Osteoblast (primary cell): ENCODE results near the gene PILRB. TPM values are rescaled to one million over a fixed set of nuclear protein-coding genes. Genes with fewer than 3 reads are reported as not detected.

Source experiments
- DNase-seq: peaks from one replicate; pipeline ENCODE4 v3.0.0; 2011; ENCODE audit warnings: low spot score, mixed read lengths; ENCODE audit not compliant: insufficient read length; ENCODE audit errors: missing footprints
- H2AFZ ChIP-seq: 2 replicates; pipeline ENCODE4 v1.6.0; 2011; ENCODE audit warnings: mild to moderate bottlenecking, low read length
- H3K27ac ChIP-seq: 2 replicates; pipeline ENCODE4 v1.5.1; 2011; ENCODE audit warnings: mild to moderate bottlenecking, low read depth, low read length, moderate library complexity
- H3K27me3 ChIP-seq: 2 replicates; pipeline ENCODE4 v1.6.0; 2012; ENCODE audit warnings: mild to moderate bottlenecking, control low read depth, inconsistent platforms, low read length, moderate library complexity; ENCODE audit not compliant: insufficient read depth
- H3K36me3 ChIP-seq: 2 replicates; pipeline ENCODE4 v1.5.1; 2011; ENCODE audit warnings: mild to moderate bottlenecking, low read length, control low read depth, moderate library complexity; ENCODE audit not compliant: insufficient read depth
- H3K4me1 ChIP-seq: 2 replicates; pipeline ENCODE4 v1.5.1; 2011; ENCODE audit warnings: mild to moderate bottlenecking, low read length, control low read depth, moderate library complexity; ENCODE audit not compliant: insufficient read depth
- H3K4me2 ChIP-seq: 2 replicates; pipeline ENCODE4 v1.6.0; 2011; ENCODE audit warnings: mild to moderate bottlenecking, low read length; ENCODE audit not compliant: insufficient read depth
- H3K4me3 ChIP-seq: fragments of 200-600 bp; sonication (generic); 3 replicates; pipeline ENCODE4 v1.5.1; 2012; ENCODE audit warnings: mild to moderate bottlenecking, low read length, inconsistent platforms; ENCODE audit not compliant: insufficient read depth
- H3K79me2 ChIP-seq: 2 replicates; pipeline ENCODE4 v1.6.0; 2012; ENCODE audit warnings: mild to moderate bottlenecking, low read length, control low read depth, inconsistent platforms; ENCODE audit not compliant: insufficient read depth
- H3K9me3 ChIP-seq: 2 replicates; pipeline ENCODE4 v1.5.1; 2011; ENCODE audit warnings: low read depth, low read length, control low read depth
- H4K20me1 ChIP-seq: 2 replicates; pipeline ENCODE4 v1.6.0; 2012; ENCODE audit warnings: mild to moderate bottlenecking, low read length, control low read depth; ENCODE audit not compliant: insufficient read depth
- small RNA-seq: library from RNA; depleted of rRNA; stranded (forward); fragments of <200 nt; gene quantifications from one replicate; pipeline ENCODE3, GENCODE V24; 2012
- total RNA-seq: library from RNA; depleted of rRNA; stranded (reverse); fragments of >200 nt; gene quantifications from 2 replicates; pipeline ENCODE4 v1.2.3, GENCODE V29; 2012
- TF ChIP-seq, protein P1 (sequence below): IDR thresholded peaks from 2 replicates; pipeline ENCODE4 v1.5.1; 2011; ENCODE audit warnings: mild to moderate bottlenecking, low read depth, low read length, moderate library complexity; ENCODE audit errors: extremely low read depth

PILRB gene
- total RNA-seq, 1 donor: 14.8 TPM

DNA sequence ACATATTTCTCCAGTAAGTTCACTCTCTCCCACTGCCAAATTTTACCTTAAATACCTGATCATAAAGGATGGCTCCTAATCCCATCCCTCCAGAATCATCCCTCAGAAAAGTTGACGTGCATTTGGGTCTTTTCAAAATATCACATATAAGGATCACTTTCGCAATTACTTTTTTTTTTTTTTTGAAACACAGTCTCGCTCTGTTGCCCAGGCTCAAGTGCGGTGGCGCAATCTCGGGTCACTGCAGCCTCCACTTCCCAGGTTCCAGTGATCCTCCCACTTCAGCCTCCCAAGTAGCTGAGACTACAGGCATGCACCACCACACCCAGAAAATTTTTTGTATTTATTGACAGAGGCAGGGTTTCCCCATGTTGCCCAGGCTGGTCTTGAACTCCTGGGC, 53.2 kb downstream of the PILRB start:
- Histone ChIP-seq H2AFZ (no peak overlapping the region), H3K36me3 (no peaks in the 10 kb centered on the region), H3K4me3 (no peak overlapping the region), H3K27ac (no peak overlapping the region), H3K4me1 (peaks cover 5% of the 10 kb centered on the region), H3K4me2 (no peak overlapping the region), H4K20me1 (peaks cover 2% of the 10 kb centered on the region), H3K27me3 (peaks cover 11% of the 10 kb centered on the region), H3K9me3 (no peaks in the 10 kb centered on the region), H3K79me2 (no peaks in the 10 kb centered on the region)
- TF ChIP-seq, protein P1, sequence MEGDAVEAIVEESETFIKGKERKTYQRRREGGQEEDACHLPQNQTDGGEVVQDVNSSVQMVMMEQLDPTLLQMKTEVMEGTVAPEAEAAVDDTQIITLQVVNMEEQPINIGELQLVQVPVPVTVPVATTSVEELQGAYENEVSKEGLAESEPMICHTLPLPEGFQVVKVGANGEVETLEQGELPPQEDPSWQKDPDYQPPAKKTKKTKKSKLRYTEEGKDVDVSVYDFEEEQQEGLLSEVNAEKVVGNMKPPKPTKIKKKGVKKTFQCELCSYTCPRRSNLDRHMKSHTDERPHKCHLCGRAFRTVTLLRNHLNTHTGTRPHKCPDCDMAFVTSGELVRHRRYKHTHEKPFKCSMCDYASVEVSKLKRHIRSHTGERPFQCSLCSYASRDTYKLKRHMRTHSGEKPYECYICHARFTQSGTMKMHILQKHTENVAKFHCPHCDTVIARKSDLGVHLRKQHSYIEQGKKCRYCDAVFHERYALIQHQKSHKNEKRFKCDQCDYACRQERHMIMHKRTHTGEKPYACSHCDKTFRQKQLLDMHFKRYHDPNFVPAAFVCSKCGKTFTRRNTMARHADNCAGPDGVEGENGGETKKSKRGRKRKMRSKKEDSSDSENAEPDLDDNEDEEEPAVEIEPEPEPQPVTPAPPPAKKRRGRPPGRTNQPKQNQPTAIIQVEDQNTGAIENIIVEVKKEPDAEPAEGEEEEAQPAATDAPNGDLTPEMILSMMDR: no peak
- no peak for DNase-seq

DNA sequence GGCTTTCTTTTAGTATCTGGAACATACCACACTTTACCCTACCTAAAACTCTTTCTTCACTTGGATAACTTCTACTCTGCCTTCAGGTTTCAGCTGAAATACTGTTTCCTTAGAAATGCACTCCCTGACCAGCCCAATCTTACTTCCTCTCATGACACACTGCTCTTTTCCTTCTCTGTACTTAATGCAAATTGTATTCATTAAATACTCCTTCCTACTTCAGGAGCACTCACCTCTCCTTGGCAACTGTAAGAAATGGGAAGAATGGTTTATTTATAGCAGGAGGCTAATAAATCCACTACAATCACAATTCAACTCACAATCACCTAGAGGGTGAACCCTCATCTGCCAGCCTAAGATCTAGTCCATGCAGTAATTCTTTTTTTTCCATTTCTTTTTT, 55.4 kb downstream of the PILRB start:
- no peak for DNase-seq
- Histone ChIP-seq H3K4me3 (no peak overlapping the region), H3K4me1 (no peaks in the 10 kb centered on the region), H3K27me3 (peaks cover 8% of the 10 kb centered on the region), H3K27ac (no peak overlapping the region), H4K20me1 (no peaks in the 10 kb centered on the region), H3K9me3 (no peaks in the 10 kb centered on the region), H2AFZ (no peak overlapping the region), H3K4me2 (no peak overlapping the region), H3K36me3 (no peaks in the 10 kb centered on the region), H3K79me2 (no peaks in the 10 kb centered on the region)
- TF ChIP-seq, protein P1: no peak

DNA sequence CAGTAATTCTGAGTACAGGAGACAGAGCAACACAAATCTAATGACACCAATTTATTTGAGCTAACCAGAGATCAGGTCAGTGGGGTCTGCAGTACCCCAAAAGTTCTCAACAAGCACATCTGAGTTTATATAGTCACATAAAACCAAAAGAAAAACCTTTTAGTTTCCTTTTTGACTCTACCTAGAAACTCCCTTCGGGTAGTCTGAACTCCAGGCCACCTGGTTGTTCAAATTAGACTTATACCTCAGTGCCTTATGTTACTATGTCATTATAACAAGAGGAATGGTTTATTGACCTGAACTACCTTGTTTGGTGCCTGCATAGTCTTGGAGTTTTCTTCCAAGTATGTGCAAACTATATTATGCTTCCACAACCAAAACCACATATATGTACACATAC, 56.0 kb downstream of the PILRB start:
- H3K4me3 ChIP-seq: no peak overlapping the region
- H3K36me3 ChIP-seq: no peaks in the 10 kb centered on the region
- TF ChIP-seq, protein P1: no peak
- peaks cover 1% of the 10 kb centered on the region for H3K4me1 ChIP-seq
- H4K20me1 ChIP-seq: no peaks in the 10 kb centered on the region
- H3K79me2 ChIP-seq: no peaks in the 10 kb centered on the region
- H3K27me3 ChIP-seq: peaks cover 8% of the 10 kb centered on the region
- no peak overlapping the region for H3K27ac ChIP-seq
- no peak overlapping the region for H2AFZ ChIP-seq
- H3K9me3 ChIP-seq: no peaks in the 10 kb centered on the region
- no peak overlapping the region for H3K4me2 ChIP-seq
- DNase-seq: no peak

DNA sequence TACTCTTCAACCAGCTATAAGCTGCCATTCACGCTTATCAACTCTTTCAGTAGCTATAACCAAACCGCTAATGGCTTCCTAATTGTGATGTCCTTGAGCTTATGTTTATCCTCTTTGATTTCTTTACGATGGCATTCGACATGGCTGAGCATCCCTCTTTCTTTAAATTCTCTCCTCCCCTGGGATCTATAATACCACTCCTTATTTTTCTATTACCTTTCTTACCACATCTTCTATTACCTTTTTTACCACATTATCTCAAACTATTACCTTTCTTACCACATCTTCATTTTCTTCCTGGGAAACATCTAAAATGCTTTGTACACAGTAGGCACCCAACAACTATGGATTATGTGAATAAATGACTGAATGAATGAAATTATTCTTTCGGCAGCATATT, 57.5 kb downstream of the PILRB start:
- H3K27ac ChIP-seq: no peak overlapping the region
- DNase-seq: no peak

More for the DNA sequence above, 57.5 kb downstream of the PILRB start:
- Histone ChIP-seq H4K20me1 (no peaks in the 10 kb centered on the region), H3K4me1 (peaks cover 5% of the 10 kb centered on the region), H3K36me3 (no peaks in the 10 kb centered on the region), H3K27me3 (no peaks in the 10 kb centered on the region), H3K79me2 (no peaks in the 10 kb centered on the region), H3K4me3 (no peak overlapping the region), H3K9me3 (no peaks in the 10 kb centered on the region), H3K4me2 (no peak overlapping the region), H2AFZ (no peak overlapping the region)
- TF ChIP-seq, protein P1: no peak

Small RNA genes within 50 kb of the gene (small RNA-seq; reads per million reads assigned to genes)
- gene RF00019: not detected

Other genes starting within 250 kb of the PILRB start
- gene TAF6, start 238.8 kb upstream of the PILRB start, total RNA-seq: 33.3 and 36.2 TPM in 2 replicates
- gene CNPY4, start 238.5 kb upstream of the PILRB start, total RNA-seq: 24.2 and 25.0 TPM in 2 replicates
- 2.2 and 2.7 TPM in 2 replicates for gene MBLAC1, start 231.2 kb upstream of the PILRB start, total RNA-seq
- gene LAMTOR4, start 209.2 kb upstream of the PILRB start, total RNA-seq: 63.7 and 70.7 TPM in 2 replicates
- gene TRAPPC14, start 199.4 kb upstream of the PILRB start, total RNA-seq: 7.1 and 8.0 TPM in 2 replicates
- 1.1 and 2.7 TPM in 2 replicates for gene GAL3ST4, start 189.5 kb upstream of the PILRB start, total RNA-seq
- gene GPC2, start 180.7 kb upstream of the PILRB start, total RNA-seq: 1.4 and 1.8 TPM in 2 replicates
- gene STAG3, start 180.2 kb upstream of the PILRB start, total RNA-seq: 0.59 and 1.4 TPM in 2 replicates
- gene PVRIG, start 138.2 kb upstream of the PILRB start, total RNA-seq: not detected in 2 replicates
- under 0.01 TPM in 1 of 2 replicates, not detected in the other for gene SPDYE3, start 50.4 kb upstream of the PILRB start, total RNA-seq
- gene PILRA, start 15.4 kb downstream of the PILRB start, total RNA-seq: 0.36 and 0.59 TPM in 2 replicates
- 2.2 and 2.4 TPM in 2 replicates for gene ZCWPW1, start 70.6 kb downstream of the PILRB start, total RNA-seq
- 28.6 and 29.7 TPM in 2 replicates for gene MEPCE, start 71.7 kb downstream of the PILRB start, total RNA-seq
- gene PPP1R35, start 78.4 kb downstream of the PILRB start, total RNA-seq: 9.7 and 11.9 TPM in 2 replicates
- 0.36 TPM in 1 of 2 replicates, not detected in the other for gene SPACDR, start 106.1 kb downstream of the PILRB start, total RNA-seq
- 18.5 and 19.4 TPM in 2 replicates for gene TSC22D4, start 121.1 kb downstream of the PILRB start, total RNA-seq
- gene NYAP1, start 125.8 kb downstream of the PILRB start, total RNA-seq: under 0.01 and 0.29 TPM in 2 replicates
- gene AGFG2, start 181.1 kb downstream of the PILRB start, total RNA-seq: 6.5 and 9.4 TPM in 2 replicates
- gene SAP25, start 215.8 kb downstream of the PILRB start, total RNA-seq: not detected in 2 replicates
- 14.5 and 18.0 TPM in 2 replicates for gene LRCH4, start 228.0 kb downstream of the PILRB start, total RNA-seq
- under 0.01 and 0.36 TPM in 2 replicates for gene FBXO24, start 228.2 kb downstream of the PILRB start, total RNA-seq
- 231 and 259 TPM in 2 replicates for gene PCOLCE, start 244.2 kb downstream of the PILRB start, total RNA-seq